NCI-H2196 treated with DMSO at 0.1 percent for 48 hours (cell line): ENCODE measurements around the gene METAP1.
A peak's percentile ranks its signal among the peaks of the same experiment; 100 is the strongest.
"Not testable (repeated sequence)": the region's sequence is repeated elsewhere in the genome, so short reads cannot be mapped to it uniquely, and the experiment has no call there.

Experiments used
- DNase-seq: peaks from one replicate; lab custom pipeline; 2025; ENCODE audit not compliant: unreplicated experiment; lab: John Stamatoyannopoulos, UW

The METAP1 gene

DNA sequence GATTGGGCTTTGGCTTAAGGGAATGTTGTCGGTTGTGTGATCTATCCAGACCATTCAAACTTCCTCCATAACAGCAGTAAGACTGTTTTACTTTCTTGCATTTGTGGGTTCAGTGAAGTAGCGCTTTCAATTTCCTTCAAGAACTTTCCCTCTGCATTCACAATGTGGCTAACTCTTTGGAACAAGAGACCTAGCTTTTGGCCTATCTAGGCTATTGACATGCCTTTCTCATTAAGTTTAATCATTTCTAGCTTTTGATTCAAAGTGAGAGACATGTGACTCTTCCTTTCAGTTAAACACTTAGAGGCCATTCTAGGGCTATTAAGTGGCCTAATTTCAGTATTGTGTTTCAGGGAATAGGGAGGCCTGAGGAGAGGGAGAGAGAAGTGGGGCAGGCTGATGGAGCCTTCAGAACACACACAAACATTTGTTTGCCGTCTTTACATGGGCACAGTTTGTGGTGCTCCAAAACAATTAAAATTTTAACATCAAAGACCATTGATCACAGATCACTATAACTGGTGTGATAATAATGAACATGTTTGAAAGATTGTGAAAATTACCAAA, 59.0 kb downstream of the METAP1 start:
- DNase-seq = no peak

DNA sequence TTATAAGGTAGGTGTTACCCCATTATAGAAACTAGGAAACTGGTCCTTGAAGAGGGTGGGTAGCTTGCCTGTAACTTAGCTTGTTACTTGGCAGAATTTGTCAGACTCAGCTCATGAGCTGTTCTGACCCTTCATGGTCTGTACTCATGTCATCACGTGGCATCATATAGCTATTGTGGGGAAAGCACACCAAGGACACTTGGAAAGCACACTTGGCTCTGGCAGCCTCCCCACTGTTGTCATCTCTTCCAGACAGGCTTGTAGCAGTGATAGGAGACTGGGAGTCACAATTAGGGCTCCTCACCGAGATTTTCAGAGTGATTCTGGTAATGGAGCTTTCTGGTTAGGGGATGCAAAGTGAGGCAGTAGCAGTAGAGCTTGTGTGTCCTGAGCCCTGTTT, 62.7 kb downstream of the METAP1 start:
- DNase-seq = no peak

DNA sequence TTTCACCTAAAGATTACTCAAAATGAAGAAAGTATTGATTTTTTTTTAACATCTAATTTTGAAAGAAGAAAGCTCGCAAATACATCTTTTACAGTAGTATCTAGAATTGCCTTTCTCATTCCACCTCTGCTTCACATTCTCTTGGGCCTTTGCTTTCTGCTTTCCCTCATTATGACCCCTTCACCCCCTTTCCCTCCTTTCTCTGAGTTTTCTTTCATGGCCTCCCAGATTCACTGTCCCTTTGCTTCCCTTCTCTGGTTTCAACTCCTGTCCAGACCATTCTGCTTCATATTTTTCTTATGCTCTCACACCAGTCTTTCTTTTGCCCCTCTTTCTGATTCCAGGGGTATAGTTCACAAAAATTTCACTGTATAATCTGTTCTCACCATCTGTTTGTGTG, 64.0 kb downstream of the METAP1 start:
- DNase-seq = no peak

DNA sequence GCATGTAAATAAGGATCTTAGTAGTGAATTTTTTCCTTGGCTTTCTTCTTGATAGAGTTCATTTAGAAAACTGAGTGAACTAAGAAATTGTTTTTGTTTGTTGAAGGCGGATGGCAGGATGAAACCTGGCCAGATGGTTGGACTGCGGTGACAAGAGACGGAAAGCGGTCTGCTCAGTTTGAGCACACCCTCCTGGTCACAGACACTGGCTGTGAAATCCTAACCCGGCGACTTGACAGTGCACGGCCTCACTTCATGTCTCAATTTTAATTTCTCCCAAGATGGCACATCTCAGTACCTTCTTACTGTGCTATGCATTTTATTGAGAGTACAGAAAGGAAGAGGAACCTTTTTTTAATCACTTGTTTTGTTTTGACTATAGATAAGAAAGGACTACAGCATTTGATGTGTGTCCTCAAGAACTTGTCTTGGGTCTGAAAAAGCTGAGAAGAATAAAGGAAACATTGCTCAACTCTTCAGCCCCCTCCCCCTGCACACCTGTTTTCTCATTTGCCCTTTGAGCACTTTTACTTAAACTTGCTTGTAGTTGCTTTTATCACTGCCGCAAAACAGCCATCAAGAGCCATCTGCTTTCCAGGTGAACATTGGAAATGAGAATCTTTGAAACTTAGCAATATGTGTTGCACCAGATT, 65.7 kb downstream of the METAP1 start:
- no peak for DNase-seq

DNA sequence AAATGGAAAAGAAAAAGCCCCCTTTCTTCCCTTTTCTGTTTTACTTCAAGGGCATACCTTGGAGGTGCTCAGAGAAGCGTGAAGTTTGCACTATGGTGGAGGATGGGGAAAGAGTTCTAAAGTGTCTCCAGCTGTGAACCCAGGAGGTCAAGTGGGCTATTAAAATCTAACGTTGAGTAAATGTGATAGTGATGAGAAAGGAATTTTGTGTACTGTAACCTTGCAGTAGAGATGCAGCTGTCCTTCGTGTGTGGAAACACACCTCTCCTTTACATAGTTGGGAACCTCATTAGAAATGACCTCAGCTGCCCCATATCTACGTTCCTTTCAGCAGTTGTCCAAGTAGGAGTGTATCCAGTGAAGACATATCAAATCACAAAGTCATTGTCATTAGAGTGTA, 66.6 kb downstream of the METAP1 start:
- DNase-seq = no peak

DNA sequence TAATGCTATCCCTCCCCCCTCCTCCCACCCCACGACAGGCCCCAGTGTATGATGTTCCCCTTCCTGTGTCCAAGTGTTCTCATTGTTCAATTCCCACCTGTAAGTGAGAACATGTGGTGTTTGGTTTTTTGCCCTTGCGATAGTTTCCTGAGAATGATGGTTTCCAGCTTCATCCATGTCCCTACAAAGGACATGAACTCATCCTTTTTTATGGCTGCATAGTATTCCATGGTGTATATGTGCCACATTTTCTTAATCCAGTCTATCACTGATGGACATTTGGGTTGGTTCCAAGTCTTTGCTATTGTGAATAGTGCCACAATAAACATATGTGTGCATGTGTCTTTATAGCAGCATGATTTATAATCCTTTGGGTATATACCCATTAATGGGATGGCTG, 70.0 kb downstream of the METAP1 start:
- DNase-seq = not testable (repeated sequence)

DNA sequence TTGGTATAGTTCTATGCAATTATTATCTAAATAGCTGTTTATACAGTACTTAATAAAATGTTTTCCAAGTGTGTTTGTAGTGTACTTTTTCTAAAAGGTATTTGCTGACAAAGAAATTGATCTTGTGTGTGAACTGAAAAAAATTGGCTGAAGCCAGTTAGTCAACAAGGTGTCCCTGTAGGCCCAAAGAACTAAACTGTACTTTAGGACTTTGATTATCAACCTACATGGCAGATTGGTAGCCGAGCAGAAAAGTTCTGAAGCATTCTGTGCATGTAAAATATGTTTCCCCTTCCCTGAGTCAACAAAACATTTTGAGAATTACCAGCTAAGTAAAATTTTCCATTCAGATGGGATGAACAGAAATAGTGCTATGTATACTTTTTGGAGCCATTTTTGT, 72.1 kb downstream of the METAP1 start:
- DNase-seq = no peak

DNA sequence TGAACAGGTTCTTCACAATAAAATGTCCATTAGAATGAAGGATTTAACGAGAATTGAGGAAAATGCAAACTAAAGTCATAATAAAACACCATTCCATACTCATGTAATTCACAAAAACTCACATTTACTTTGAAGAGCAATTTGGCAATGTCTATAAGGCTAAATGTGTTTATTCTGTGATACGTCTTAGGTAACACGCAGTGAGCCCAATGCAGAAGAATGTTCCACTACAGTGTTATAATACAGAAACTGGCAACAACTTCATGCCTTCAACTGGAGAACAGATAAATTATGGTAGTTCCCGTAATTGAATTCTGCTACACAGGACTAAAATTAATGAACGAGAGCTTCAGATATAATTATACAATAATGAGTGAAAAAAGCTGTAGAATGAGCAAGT, 75.6 kb downstream of the METAP1 start:
- DNase-seq = no peak

DNA sequence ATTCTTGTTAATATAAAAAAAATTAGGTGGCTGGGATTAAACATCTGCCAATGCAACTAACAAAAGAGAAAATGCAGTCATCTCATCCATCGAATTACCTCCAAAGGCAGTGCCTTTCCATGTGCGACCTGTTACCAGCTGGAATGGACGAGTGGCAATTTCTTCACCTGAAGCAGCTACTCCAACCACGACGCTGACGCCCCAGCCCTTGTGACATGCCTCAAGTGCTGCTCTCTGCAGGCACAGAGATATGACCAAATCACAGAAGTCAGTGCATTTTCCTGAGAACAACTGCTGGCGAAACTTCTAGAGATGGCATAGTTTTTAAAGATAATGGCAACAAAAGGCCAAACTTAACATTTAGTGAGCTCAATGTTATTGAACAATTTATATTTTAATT, 79.3 kb downstream of the METAP1 start:
- DNase-seq = no peak

DNA sequence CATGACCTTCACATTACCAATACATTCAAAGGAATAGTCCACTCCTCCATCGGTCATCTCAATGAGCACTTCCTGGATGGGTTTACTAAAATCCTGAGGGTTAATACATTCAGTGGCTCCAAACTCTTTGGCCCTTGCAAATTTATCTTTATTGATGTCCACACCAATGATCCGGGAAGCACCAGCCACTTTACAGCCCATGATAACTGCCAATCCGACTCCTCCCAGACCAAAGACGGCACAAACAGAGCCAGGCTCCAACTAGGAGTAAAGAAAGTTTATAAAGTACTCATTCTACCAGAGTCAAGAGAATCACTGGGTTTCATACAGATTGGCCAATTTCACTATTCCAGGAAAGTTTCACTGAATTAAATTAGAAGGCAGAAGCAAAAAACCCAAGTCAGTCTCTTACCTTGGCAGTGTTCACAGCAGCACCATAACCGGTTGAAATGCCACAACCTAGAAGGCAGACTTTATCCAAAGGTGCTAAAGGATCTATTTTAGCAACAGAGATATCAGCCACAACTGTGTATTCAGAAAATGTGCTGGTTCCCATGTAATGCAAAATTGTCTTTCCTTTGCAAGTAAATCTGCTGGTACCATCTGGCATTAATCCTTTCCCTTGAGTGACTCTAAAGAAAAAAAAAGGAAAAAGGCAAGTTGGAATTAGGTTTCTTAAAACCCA, 80.9 kb downstream of the METAP1 start:
- DNase-seq = no peak

DNA sequence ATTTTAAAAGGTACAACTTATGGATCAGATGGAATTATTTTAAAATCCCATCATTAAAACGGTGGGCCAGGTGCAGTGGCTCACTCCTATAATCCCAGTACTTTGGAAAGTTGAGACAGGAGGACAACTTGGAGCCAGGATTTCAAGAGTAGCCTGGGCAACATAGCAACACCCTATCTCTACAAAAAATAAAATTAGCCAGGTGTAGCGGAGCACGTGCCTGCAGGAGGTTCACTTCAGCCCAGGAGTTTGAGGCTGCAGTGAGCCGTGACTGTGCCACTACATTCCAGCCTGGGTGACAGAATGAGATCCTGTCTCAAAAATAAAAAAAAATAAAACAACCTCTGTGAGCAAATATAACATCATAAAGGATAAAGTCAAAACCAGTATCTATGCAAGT, 81.7 kb downstream of the METAP1 start:
- DNase-seq = no peak

DNA sequence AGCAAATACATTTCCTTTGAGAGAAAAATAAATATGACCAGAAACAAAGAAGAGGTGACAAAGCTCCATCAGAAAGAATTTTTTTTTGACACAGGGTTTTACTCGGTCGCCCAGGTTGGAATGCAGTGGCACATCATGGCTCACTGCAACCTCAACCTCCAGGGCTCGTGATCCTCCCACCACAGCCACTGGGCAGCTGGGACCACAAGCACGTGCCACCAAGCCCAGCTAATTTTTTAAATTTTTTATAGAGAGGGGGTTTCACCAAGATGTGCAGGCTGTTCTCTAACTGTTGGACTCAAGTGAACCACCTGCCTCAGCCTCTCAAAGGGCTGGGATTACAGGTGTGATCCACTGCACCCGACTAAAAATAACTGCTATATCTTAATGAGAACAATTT, 82.8 kb downstream of the METAP1 start:
- DNase-seq = no peak

DNA sequence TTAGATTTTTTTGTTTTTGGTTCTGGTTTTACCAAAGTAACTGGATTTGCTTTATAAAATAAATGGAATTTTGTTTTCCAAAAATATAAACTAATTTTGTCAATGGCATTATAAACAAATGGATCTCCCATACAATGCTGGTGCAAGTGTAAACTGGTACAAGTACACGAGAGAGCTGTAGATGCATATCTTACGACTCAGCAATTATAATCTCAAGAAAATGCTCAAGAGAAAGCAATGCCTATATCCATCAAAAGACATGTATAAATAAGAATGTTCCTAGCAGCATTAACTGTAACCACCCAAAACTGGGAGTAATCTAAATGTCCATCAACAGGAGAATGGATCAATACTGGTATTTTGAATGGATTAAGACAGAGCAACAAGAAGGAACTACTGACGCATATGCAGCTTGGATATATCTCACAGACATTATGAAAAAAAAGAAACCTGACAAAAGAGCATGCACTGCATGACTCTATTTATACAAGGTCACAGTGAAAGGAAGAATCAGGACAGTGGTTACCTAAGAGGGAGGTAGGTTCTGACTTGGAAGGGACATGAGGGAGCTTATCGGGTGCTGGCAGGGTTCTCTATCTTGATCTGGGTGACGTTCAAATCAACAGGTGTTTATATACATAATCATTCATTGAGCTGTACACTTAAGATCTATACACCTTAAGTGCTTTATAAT, 83.6 kb downstream of the METAP1 start:
- no peak for DNase-seq

DNA sequence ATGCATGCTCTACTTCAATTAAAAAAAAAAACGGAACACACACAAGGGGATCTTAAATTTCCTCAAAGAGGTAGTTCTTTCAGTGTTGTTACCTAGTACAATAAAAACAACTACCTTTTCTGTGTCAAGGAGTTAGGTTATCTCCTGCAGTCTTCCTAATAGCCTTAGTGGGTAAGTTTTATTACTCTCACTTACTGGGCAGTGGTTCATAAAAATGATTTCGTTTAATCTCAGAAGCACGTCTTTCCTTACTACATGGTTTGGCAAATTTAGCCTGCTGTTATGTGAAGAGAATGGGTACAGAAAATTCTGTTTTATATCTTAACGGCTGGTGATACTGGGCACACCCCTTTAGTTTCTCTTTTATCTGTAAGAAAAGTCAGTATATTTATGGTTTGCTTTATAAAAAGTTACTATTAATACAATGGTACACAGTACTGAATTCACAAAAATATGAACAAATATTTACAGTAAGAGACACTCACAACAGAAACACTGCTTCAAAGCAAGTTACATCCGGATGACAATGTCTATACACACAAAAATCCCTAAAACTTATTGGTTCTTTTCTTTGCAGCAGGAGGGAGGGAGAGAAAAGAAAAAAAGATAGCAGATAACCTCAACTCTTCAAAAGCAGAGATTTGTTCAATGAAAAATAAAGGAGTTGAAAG, 84.2 kb downstream of the METAP1 start:
- no peak for DNase-seq

DNA sequence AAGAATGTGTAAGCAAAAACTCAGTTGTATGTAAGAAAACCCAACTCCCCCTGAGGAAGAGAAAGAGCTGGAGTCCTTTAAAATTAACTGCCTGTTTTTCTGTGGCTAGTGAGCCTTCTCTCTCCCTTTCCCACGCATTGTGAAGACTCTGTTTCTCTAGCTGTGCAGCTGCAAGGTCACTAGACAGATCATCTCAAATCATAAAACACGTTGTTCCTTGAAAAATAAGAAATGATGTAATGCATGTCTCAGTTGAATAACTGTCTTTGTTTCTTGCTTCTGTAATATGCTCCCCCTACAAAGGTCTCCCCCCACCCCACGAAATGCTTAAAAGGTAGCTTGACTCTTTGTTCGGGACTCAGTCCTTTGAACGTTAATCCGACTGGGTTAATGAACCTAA, 85.3 kb downstream of the METAP1 start:
- DNase-seq = not testable (repeated sequence)

DNA sequence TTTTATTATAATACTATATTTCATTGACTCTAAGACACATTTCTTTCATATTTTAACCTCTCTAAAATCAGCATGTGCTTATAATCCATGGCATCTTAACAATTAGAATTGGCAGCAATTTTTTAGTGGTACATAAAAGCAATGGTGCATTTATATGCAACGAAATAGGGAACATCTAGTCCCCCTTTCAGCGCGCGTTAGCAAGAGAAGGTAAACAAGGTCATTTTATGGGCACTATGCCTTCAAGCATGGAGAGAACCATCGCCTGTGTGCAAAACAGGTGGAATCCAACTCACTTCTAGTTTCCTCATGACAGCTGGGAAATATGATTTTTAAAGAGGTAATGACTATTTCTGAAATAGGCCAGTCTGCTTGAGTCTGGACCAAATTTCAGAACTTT, 86.7 kb downstream of the METAP1 start:
- no peak for DNase-seq

DNA sequence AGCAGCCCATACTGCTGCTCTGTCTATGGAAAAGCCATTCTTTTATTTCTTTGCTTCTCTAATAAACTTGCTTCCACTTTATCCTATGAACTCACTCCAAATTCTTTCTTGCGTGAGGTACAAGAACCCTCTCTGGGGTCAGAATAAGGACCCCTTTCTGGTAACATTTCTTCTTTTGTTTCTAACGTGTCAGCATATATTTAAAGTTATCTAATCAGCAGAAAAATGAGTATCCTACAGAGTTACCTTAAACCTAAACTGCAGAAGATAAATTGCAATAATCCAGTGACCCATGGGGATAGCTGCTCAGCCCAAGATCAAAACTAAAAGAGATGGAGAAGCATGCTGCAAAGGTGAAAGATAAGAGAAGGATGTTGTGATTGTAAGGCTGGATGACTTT, 89.1 kb downstream of the METAP1 start:
- no peak for DNase-seq

DNA sequence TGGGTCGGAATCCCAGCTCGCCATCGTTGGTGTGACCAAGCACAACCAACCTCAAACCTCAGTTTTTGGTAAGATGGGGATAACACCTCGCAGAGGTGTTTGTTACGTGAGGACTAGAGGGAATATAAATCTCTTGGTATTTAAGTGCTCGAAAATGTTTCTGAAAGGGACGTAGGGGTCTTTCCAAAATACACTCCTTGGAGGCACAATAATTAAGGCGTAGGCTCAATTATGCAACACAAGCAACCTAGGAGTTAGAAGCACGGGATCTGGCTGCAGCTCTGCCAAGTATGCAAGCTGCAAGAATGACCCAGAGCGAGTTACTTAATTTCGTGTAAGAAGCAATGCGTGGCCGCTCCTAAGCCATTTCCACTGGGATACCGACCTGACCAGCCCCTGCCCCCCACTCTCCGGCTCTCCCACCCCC, 92.5 kb downstream of the METAP1 start:
- no peak for DNase-seq

DNA sequence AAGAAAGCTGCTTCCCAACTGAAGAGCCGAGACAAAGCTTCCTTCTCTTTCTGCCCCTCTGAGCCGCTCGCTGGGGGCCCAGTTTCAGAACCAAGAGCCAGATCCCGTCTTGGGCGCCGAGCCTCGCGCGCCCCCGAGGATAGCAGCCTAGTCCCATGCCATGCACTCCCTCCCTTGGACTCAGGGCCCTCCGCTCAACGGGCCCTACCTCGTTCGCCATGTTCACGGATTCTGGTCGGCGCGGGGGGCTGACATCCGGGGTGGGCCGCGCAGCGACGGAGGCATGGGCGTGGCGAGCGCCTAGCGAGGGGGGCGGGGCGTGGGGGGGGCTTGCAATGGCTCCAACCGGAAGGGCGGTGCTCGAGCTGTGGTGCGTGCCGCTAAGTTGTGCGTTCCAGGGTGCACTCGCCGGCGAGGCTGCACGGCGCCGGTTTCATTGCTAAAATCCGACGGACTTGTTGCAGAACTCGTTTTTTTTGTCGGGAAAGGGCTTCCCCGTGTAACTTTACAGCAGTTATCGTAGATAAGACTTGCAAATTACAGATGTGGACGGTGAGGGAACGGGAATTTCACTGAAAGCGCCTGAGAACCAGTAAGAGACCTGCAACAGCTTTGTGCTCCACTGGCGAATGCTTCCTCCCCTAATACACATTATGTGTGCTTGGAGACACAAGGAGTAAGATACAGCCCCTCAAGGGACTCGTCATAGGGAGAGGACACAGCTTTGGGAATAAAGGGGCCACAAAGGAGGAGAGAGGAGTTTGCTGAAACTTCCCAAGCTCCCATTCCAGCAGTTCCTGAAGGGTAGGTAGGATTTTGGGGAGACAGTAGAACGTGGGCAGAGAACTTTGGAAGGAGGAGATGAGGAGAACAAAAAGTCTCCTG, 93.2 kb downstream of the METAP1 start, which contains the start of gene ADH5:
TSS of gene ADH5 (minus strand) at position 308 of the 885 bp plus-strand sequence. CDS start at position 220, 88 bp downstream.
- peak; percentile 23 for DNase-seq

DNA sequence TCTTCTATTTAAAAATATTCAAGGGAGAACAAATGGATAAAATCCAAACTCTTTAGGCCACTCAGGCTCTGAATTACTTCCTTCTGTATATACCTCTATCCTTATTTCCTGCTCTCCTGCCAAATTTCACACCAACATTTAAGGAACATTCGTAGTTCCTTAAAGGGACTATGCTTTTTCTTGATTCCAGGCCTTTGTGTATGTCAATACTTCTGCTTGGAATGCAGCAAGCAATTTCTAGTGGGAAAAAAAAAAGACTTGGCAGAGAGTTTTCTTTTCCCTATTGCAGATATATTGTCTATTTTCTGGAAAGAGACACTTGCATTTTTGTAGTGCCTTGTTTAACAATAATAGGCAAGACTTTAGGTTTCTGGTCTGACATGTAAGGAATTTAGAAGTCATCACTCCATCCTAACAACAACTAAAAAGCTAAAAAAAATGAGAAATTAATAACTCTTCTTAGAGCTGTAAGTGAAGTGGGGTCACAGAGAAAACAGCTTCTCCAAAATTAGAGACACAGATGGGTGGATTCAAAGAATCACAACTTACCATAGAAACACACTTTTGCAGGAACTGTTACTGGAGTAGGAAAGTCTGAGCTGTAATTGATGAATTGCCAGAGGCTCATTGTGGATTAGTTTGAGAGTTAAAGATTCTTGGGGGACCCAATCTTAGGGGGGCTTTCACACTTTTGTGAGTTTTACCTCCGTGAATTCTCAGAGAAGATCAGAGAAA, 95.1 kb downstream of the METAP1 start:
- no peak for DNase-seq
